Measurements from ENCODE around the gene MAG. TPM values are rescaled to one million over a fixed set of nuclear protein-coding genes. Genes with fewer than 3 reads are reported as not detected.

Gene MAG
- total RNA-seq, 1 donor: not detected

- no peak overlapping the region for H3K4me3 ChIP-seq (ENCODE audit: low read depth, low read length)
- TF ChIP-seq, protein P1, sequence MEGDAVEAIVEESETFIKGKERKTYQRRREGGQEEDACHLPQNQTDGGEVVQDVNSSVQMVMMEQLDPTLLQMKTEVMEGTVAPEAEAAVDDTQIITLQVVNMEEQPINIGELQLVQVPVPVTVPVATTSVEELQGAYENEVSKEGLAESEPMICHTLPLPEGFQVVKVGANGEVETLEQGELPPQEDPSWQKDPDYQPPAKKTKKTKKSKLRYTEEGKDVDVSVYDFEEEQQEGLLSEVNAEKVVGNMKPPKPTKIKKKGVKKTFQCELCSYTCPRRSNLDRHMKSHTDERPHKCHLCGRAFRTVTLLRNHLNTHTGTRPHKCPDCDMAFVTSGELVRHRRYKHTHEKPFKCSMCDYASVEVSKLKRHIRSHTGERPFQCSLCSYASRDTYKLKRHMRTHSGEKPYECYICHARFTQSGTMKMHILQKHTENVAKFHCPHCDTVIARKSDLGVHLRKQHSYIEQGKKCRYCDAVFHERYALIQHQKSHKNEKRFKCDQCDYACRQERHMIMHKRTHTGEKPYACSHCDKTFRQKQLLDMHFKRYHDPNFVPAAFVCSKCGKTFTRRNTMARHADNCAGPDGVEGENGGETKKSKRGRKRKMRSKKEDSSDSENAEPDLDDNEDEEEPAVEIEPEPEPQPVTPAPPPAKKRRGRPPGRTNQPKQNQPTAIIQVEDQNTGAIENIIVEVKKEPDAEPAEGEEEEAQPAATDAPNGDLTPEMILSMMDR (IDR thresholded peaks at IDR 0.05; ENCODE audit: insufficient read depth, low read depth, low read length): no peak
- DNase-seq (ENCODE audit: low read depth): no peak
These were observed 49.7 kb downstream of the MAG start for GRCh38 chr19:35341565-35342225.

- TF ChIP-seq, protein P1 (IDR thresholded peaks at IDR 0.05; ENCODE audit: insufficient read depth, low read depth, low read length): no peak
- DNase-seq (ENCODE audit: low read depth): no peak
- H3K4me3 ChIP-seq (ENCODE audit: low read depth, low read length): no peak overlapping the region
These were observed 50.5 kb downstream of the MAG start for GRCh38 chr19:35342430-35342829.

DNA sequence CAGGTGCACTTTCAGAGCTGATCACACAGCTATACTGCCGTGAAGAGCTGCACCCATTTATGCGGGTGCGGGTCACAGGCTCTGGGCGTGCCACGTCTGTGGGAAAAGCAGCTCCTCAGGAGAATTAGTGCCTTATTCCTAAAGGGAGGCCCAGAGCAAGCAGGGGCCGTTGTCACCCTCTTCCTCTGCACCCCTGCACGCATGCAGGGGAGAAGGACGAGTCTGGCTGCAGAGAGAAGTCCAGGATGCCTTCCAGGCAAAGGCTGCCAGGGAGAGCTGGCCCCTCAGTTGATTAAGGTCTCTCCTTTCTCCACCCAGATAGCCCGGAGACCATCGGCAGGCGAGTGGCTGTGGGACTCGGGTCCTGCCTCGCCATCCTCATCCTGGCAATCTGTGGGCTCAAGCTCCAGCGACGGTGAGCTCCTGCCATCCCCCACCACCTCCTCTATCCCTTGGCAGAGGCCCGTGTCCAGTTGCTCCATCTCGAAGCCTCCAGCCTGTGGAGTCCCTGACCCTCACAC is 52.6 kb downstream of the MAG start:
- DNase-seq (ENCODE audit: low read depth): no peak
- TF ChIP-seq, protein P1 (IDR thresholded peaks at IDR 0.05; ENCODE audit: insufficient read depth, low read depth, low read length): no peak
- H3K4me3 ChIP-seq (ENCODE audit: low read depth, low read length): no peak overlapping the region

GRCh38 chr19:35345671-35346111 is 53.7 kb downstream of the MAG start:
- TF ChIP-seq, protein P1 (IDR thresholded peaks at IDR 0.05; ENCODE audit: insufficient read depth, low read depth, low read length): no peak
- H3K4me3 ChIP-seq (ENCODE audit: low read depth, low read length): no peak overlapping the region
- no peak for DNase-seq (ENCODE audit: low read depth)

GRCh38 chr19:35346193-35347052 is 54.5 kb downstream of the MAG start:
- TF ChIP-seq, protein P1 (IDR thresholded peaks at IDR 0.05; ENCODE audit: insufficient read depth, low read depth, low read length): no peak
- no peak overlapping the region for H3K4me3 ChIP-seq (ENCODE audit: low read depth, low read length)
- DNase-seq (ENCODE audit: low read depth): no peak

GRCh38 chr19:35347171-35347929 is 55.4 kb downstream of the MAG start, which contains the start of gene FFAR1:
Gene FFAR1, plus strand, starts transcription at chr19:35347902. Its CDS starts 3,650 bp downstream, at chr19:35351552.
- H3K4me3 ChIP-seq (ENCODE audit: low read depth, low read length): no peak within 1 kb of the TSS
- no peak for DNase-seq (ENCODE audit: low read depth)
- TF ChIP-seq, protein P1 (IDR thresholded peaks at IDR 0.05; ENCODE audit: insufficient read depth, low read depth, low read length): no peak

Measured in fibroblast of villous mesenchyme (primary cell).